ENCODE results near the gene MAD2L1BP.
"Not testable (repeated sequence)": the region's sequence is repeated elsewhere in the genome, so short reads cannot be mapped to it uniquely, and the experiment has no call there.

MAD2L1BP gene

DNA sequence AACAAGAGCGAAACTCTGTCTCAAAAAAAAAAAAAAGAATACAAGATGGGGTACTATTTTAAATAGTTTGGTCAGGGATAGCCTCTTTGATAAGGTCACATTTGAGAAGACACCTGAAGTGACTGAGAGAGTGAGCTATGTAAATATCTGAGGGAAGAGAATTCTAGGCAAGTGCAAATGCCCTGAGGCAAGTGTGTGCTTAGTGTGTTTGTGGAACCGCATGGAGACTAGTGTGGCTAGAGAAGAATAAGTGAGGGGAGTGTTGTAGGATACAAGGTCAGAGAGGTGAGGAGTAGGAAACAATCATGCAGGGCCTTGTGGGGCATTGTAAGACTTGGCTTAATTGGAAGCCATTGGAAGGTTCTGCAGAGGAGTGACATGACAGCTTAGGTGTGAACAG is 12.6 kb downstream of the MAD2L1BP start:
- DNase-seq (ENCODE audit: insufficient read length, low spot score) (no peak), FAIRE-seq (no peak)
- TF ChIP-seq, protein P1, sequence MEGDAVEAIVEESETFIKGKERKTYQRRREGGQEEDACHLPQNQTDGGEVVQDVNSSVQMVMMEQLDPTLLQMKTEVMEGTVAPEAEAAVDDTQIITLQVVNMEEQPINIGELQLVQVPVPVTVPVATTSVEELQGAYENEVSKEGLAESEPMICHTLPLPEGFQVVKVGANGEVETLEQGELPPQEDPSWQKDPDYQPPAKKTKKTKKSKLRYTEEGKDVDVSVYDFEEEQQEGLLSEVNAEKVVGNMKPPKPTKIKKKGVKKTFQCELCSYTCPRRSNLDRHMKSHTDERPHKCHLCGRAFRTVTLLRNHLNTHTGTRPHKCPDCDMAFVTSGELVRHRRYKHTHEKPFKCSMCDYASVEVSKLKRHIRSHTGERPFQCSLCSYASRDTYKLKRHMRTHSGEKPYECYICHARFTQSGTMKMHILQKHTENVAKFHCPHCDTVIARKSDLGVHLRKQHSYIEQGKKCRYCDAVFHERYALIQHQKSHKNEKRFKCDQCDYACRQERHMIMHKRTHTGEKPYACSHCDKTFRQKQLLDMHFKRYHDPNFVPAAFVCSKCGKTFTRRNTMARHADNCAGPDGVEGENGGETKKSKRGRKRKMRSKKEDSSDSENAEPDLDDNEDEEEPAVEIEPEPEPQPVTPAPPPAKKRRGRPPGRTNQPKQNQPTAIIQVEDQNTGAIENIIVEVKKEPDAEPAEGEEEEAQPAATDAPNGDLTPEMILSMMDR (IDR thresholded peaks at IDR 0.05; ENCODE audit: insufficient read depth, missing control alignments), result no peak

- FAIRE-seq; DNase-seq (ENCODE audit: insufficient read length, low spot score): not testable (repeated sequence)
These were observed 17.2 kb downstream of the MAD2L1BP start for GRCh38 chr6:43652822-43653221.

DNA sequence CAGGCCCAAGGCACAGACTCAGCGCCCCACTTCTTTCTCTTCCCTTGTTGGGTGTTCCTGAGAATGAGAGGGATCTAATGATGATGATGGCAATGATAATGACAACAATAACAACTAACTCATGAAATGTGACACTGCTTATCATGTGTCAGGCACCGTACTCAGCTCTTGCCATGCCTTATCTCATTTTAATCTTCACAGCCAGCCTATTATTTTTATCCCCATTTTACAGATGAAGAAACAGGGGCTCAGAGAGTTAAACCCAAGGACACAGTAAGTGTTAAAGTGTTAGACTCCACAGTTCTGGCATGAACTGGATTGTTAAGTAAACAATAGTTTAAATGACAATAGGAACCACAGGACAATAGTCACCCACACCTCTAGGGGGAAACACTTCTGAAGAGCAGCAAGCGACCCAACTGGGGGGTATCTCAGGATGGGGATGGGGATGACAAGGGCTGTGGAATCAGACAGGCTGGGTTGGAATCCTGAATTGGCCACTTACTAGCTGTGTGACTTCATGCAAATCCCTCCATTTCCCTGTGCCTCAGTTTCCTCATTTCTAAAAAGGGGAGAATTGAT is 21.7 kb downstream of the MAD2L1BP start:
- TF ChIP-seq, protein P1 (IDR thresholded peaks at IDR 0.05; ENCODE audit: insufficient read depth, missing control alignments), result no peak
- DNase-seq (ENCODE audit: insufficient read length, low spot score), result no peak
- no peak for FAIRE-seq

- FAIRE-seq (no peak), DNase-seq (ENCODE audit: insufficient read length, low spot score) (no peak)
- TF ChIP-seq, protein P1 (IDR thresholded peaks at IDR 0.05; ENCODE audit: insufficient read depth, missing control alignments), result no peak
These were observed 22.5 kb downstream of the MAD2L1BP start for GRCh38 chr6:43658161-43658560.

- not testable (repeated sequence) for FAIRE-seq; DNase-seq (ENCODE audit: insufficient read length, low spot score)
These were observed 27.3 kb downstream of the MAD2L1BP start for GRCh38 chr6:43662948-43663347.

- no peak for DNase-seq (ENCODE audit: insufficient read length, low spot score)
- TF ChIP-seq, protein P1 (IDR thresholded peaks at IDR 0.05; ENCODE audit: insufficient read depth, missing control alignments), result no peak
- FAIRE-seq, result no peak
These were observed 29.7 kb downstream of the MAD2L1BP start for GRCh38 chr6:43665376-43665775.

DNA sequence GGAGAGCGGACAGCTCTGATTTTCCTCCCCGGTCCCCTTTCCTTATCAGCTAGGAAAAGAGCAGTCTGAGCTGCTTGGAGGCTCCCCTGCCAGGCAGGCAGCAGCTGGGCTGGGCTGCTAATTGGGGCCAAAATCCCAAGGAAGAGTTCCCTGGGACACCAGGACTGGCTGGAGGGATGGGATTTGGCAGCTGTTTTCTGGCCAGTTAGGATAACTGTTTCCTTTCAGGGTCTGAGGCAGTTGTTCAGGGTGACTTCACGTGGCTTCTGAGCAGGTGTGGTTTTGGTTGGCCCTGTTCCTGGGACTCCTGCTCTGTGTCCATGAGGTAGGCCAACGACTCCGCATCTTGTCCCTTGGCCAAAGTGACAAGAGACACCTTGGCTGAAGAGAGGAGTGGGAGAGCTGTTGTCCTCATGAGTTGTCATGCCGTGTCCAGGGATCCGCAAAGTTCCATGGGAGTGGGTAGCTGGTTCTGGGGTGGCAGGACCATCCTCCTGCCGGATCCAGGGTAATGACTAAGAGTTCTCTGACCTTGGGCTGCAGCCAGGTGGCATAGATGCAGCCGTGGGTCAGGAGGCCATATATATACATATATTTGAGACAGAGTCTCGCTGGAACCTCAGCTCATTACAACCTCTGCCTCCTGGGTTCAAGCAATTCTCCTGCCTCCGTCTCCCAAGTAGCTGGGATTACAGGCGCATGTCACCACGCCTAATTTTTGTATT is 30.7 kb downstream of the MAD2L1BP start:
- TF ChIP-seq, protein P1 (IDR thresholded peaks at IDR 0.05; ENCODE audit: insufficient read depth, missing control alignments), result no peak
- FAIRE-seq (no peak), DNase-seq (ENCODE audit: insufficient read length, low spot score) (no peak)

DNA sequence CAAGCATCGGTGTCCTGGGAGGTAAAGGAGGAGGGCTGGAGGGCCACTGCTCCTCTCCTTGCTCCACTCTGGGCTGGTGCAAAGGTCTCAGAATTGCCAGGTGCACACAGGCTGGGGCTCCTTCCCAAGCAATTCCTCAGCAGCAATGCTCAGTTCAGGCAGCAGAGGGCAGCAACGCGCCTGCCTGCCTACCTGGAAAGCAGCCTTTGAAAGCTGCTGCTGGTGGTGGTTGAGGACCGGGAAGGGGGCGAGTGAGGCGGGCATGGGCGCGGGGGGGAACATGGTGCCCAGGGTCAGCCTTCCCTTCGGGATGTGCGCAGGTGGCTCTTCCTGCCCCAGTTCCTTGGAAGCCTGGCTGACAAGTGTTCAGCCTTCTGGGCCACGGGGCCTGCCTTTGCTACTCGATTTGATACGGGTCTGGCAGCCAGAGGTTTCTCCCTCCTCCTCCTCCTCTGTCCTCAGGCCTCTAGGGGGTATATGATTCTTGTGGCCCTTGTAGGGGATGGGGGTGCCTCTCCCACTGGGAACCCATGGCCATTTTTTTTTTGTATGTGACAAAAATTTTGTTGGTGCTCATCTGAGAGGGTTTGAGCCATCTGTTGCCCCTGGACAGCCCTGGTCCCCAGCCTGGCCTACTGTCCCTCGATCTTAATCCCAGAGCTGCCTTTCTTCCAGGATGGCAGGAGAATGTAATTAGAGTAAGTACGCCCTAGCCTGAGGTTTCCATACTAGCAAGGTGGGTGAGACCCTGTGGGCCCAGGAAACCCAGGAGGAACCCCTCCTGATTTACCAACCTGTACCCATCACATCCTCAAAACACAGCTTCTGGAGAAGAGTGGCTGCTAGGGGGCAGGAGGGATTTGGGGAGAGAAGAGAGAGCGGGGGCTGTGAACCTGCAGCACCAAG is 31.9 kb downstream of the MAD2L1BP start:
- DNase-seq (ENCODE audit: insufficient read length, low spot score) (peak; percentile 84), FAIRE-seq (no peak)
- TF ChIP-seq, protein P1 (IDR thresholded peaks at IDR 0.05; ENCODE audit: insufficient read depth, missing control alignments), result peak; percentile 96

Measured in D721Med (cell line).